Gastrocnemius medialis (tissue), 4 donors: ENCODE results near the gene VAMP3.

ENCODE experiments used
- CTCF ChIP-seq, 5 experiments: fragments of 450-650 bp in 3 of 5; fragments of 200-600 bp in 2 of 5; sonication (generic) in 2 of 5; IDR thresholded peaks in 4 of 5; conservative IDR thresholded peaks in 1 of 5; 1 replicate in 4 of 5; 2 replicates in 1 of 5; pipeline ENCODE4 v1.5.1; 2016 to 2019; ENCODE audit warnings: antibody characterized with exemption in 5 of 5, mild to moderate bottlenecking in 3 of 5, moderate library complexity in 3 of 5
- POLR2A ChIP-seq, 2 donors: fragments of 450-650 bp; IDR thresholded peaks; one replicate each; pipeline ENCODE4 v1.6.1; 2017; ENCODE audit warnings: antibody characterized with exemption in 2 of 2, mild to moderate bottlenecking in 2 of 2, moderate library complexity in 2 of 2

- TF ChIP-seq CTCF (IDR thresholded peaks at IDR 0.05 in 4 of 5, conservative IDR thresholded peaks at IDR 0.05 in 1 of 5) (no peak), POLR2A (IDR thresholded peaks at IDR 0.05) (no peak)
Measured at GRCh38 chr1:7767176-7767575, 3.9 kb upstream of the VAMP3 start.
